WTC11 (cell line): ENCODE data around the gene MBD3L3.
"Not testable (repeated sequence)": the region's sequence is repeated elsewhere in the genome, so short reads cannot be mapped to it uniquely, and the experiment has no call there.

Source experiments
- FOXJ3 ChIP-seq: sonication (generic); formaldehyde crosslinking; IDR thresholded peaks from 2 replicates; pipeline ENCODE4 v1.9.0; 2021; ENCODE audit warnings: missing genetic modification reagents, mild to moderate bottlenecking, borderline replicate concordance
- IRF2 ChIP-seq: sonication (generic); formaldehyde crosslinking; IDR thresholded peaks from 2 replicates; pipeline ENCODE4 v1.8.0; 2022; ENCODE audit warnings: low read depth, missing genetic modification reagents, borderline replicate concordance
- MAX ChIP-seq: sonication (generic); formaldehyde crosslinking; IDR thresholded peaks from 2 replicates; pipeline ENCODE4 v1.8.0; 2022; ENCODE audit warnings: mild to moderate bottlenecking, missing genetic modification reagents
- RELA ChIP-seq: sonication (generic); formaldehyde crosslinking; IDR thresholded peaks from 2 replicates; pipeline ENCODE4 v1.8.1; 2022; ENCODE audit warnings: missing genetic modification reagents, mild to moderate bottlenecking, borderline replicate concordance
- TF ChIP-seq, protein P1 (sequence below): fragments of 200-600 bp; IDR thresholded peaks from 2 replicates; pipeline ENCODE4 v1.8.0; 2022; ENCODE audit warnings: antibody characterized with exemption

GRCh38 chr19:7056371-7056770 is 2.1 kb downstream of the MBD3L3 start:
- TF ChIP-seq, protein P1, sequence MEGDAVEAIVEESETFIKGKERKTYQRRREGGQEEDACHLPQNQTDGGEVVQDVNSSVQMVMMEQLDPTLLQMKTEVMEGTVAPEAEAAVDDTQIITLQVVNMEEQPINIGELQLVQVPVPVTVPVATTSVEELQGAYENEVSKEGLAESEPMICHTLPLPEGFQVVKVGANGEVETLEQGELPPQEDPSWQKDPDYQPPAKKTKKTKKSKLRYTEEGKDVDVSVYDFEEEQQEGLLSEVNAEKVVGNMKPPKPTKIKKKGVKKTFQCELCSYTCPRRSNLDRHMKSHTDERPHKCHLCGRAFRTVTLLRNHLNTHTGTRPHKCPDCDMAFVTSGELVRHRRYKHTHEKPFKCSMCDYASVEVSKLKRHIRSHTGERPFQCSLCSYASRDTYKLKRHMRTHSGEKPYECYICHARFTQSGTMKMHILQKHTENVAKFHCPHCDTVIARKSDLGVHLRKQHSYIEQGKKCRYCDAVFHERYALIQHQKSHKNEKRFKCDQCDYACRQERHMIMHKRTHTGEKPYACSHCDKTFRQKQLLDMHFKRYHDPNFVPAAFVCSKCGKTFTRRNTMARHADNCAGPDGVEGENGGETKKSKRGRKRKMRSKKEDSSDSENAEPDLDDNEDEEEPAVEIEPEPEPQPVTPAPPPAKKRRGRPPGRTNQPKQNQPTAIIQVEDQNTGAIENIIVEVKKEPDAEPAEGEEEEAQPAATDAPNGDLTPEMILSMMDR = not testable (repeated sequence)
- not testable (repeated sequence) for TF ChIP-seq RELA, MAX, FOXJ3, IRF2 (CRISPR knock-in tag)
